Esophagus muscularis mucosa (tissue), 4 donors: Measurements from ENCODE around the gene TATDN2.

Experiments
- EP300 ChIP-seq: sonication (generic); formaldehyde crosslinking; IDR thresholded peaks from one replicate; pipeline ENCODE4 v1.6.1; 2017; ENCODE audit warnings: antibody characterized with exemption
- POLR2A ChIP-seq: fragments of 450-650 bp; IDR thresholded peaks from one replicate; pipeline ENCODE4 v1.6.1; 2017; ENCODE audit warnings: antibody characterized with exemption, moderate library complexity, mild to moderate bottlenecking, low read depth
- POLR2AphosphoS5 ChIP-seq, 2 donors: sonication (generic); formaldehyde crosslinking; IDR thresholded peaks; one replicate each; pipeline ENCODE4 v1.6.1; 2017; ENCODE audit warnings: antibody characterized with exemption in 2 of 2
- TF ChIP-seq, protein P1 (sequence below), 3 experiments: fragments of 200-600 bp in 2 of 3; fragments of 450-650 bp in 1 of 3; sonication (generic) in 2 of 3; IDR thresholded peaks; one replicate each; pipeline ENCODE4 v1.5.1; 2017 to 2019; ENCODE audit warnings: antibody characterized with exemption in 3 of 3, mild to moderate bottlenecking in 2 of 3, moderate library complexity in 1 of 3

DNA sequence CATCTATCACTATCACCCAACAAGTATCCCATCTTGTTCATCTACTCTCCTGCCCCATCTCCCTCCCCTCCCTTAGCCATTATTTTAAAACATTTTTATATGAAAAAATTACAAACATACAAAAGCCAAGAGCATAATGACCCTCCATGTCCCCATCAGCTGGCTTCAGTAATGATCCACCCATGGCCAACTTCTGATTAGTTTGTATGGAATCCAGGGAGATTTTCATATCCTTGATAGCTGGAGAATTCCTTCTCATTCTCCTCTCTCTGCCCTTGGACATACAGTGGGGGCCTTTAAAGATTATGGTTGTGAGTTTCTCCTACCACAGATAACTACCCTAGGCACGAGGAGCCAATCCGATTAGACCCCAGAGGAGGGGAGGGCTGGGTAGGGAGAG, 43.3 kb upstream of the TATDN2 start:
- TF ChIP-seq, protein P1, sequence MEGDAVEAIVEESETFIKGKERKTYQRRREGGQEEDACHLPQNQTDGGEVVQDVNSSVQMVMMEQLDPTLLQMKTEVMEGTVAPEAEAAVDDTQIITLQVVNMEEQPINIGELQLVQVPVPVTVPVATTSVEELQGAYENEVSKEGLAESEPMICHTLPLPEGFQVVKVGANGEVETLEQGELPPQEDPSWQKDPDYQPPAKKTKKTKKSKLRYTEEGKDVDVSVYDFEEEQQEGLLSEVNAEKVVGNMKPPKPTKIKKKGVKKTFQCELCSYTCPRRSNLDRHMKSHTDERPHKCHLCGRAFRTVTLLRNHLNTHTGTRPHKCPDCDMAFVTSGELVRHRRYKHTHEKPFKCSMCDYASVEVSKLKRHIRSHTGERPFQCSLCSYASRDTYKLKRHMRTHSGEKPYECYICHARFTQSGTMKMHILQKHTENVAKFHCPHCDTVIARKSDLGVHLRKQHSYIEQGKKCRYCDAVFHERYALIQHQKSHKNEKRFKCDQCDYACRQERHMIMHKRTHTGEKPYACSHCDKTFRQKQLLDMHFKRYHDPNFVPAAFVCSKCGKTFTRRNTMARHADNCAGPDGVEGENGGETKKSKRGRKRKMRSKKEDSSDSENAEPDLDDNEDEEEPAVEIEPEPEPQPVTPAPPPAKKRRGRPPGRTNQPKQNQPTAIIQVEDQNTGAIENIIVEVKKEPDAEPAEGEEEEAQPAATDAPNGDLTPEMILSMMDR (IDR thresholded peaks at IDR 0.05): no peak
- TF ChIP-seq POLR2AphosphoS5 (IDR thresholded peaks at IDR 0.05) (no peak), POLR2A (no peak), EP300 (no peak)
